Measurements from ENCODE around the gene HMCN1.

DNA sequence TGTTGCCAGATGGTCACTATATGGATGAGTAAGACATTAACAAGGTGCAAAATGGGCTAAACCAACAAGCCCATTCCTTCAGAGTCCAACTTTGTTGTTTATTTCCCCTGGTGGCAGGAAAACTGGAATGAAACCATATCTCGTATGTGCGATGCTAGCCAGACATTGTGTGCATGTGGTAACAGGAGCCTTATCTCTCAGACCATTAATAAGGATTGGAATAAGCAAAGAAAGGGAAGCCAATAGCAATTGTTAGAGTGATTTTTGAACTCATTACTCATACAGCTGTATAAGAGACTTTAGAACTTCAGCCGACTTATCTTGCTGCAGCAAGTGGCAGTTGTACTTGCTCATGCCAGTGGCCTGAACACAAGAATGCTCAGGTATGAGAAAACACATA lies 30.0 kb upstream of the HMCN1 start:
- no peak for TF ChIP-seq RAD21 (IDR thresholded peaks at IDR 0.05; ENCODE audit: low read length)
- TF ChIP-seq USF1 (IDR thresholded peaks at IDR 0.05; ENCODE audit: borderline replicate concordance, low read depth), result no peak
- no peak for TF ChIP-seq CTCF (IDR thresholded peaks at IDR 0.05)
- TF ChIP-seq POLR2AphosphoS5 (IDR thresholded peaks at IDR 0.05; ENCODE audit: low read depth, low read length), result no peak
- no peak for TF ChIP-seq MXI1 (IDR thresholded peaks at IDR 0.05; ENCODE audit: low read depth, low read length)
- TF ChIP-seq, protein P1, sequence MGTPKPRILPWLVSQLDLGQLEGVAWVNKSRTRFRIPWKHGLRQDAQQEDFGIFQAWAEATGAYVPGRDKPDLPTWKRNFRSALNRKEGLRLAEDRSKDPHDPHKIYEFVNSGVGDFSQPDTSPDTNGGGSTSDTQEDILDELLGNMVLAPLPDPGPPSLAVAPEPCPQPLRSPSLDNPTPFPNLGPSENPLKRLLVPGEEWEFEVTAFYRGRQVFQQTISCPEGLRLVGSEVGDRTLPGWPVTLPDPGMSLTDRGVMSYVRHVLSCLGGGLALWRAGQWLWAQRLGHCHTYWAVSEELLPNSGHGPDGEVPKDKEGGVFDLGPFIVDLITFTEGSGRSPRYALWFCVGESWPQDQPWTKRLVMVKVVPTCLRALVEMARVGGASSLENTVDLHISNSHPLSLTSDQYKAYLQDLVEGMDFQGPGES (IDR thresholded peaks at IDR 0.05; ENCODE audit: low read depth, low read length), result no peak
- TF ChIP-seq MAX (IDR thresholded peaks at IDR 0.05; ENCODE audit: low read depth), result no peak
